Psoas muscle (tissue), 8 donors: ENCODE data around the gene CEMIP2. TPM values are rescaled to one million over a fixed set of nuclear protein-coding genes. Genes with fewer than 3 reads are reported as not detected.
A peak's percentile ranks its signal among the peaks of the same experiment; 100 is the strongest.

Source experiments
- ATAC-seq, 4 donors: fragments of 200-7000 bp; cut with Tn5 transposase; one replicate each; pipeline ENCODE4 v1.9.1; 2020; ENCODE audit warnings: moderate library complexity in 3 of 4, mild to moderate bottlenecking in 2 of 4
- DNase-seq, 2 donors: peaks; one replicate each; pipeline ENCODE4 v3.0.0-alpha.2; 2020
- H3K27ac ChIP-seq: fragments of 200-600 bp; one replicate; pipeline ENCODE4 v1.8.0; 2022
- H3K27me3 ChIP-seq, 3 donors: fragments of 200-600 bp in 1 of 3; one replicate each; pipeline versions ENCODE4 v1.6.1 to v1.8.0; 2013 to 2022; ENCODE audit warnings: low read length in 2 of 3, mild to moderate bottlenecking in 2 of 3, moderate library complexity in 1 of 3; ENCODE audit not compliant: insufficient read depth in 3 of 3
- H3K36me3 ChIP-seq, 2 donors: fragments of 200-600 bp in 1 of 2; one replicate each; pipeline versions ENCODE4 v1.6.1 to v1.8.0; 2013 to 2022; ENCODE audit warnings: low read depth in 1 of 2, mild to moderate bottlenecking in 1 of 2, moderate library complexity in 1 of 2; ENCODE audit not compliant: insufficient read depth in 1 of 2
- H3K4me1 ChIP-seq: fragments of 200-600 bp; one replicate; pipeline ENCODE4 v1.8.0; 2022
- H3K4me3 ChIP-seq: fragments of 200-600 bp; one replicate; pipeline ENCODE4 v1.8.0; 2022; ENCODE audit warnings: mild to moderate bottlenecking
- H3K9me3 ChIP-seq: fragments of 200-600 bp; one replicate; pipeline ENCODE4 v1.8.0; 2022
- WGBS, 3 donors: extraction: QIAGEN DNeasy Blood & Tissue Kit; methylation state at CpG; one replicate each; pipeline versions ENCODE4 v1.1.6 to v1.1.7; 2013; 5-methylcytosine and 5-hydroxymethylcytosine counted together
- intact Hi-C, 2 donors: fragments of 100-400 bp; cut with DNase I; formaldehyde crosslinking; loops; one replicate each; pipeline versions ENCODE4 v1.11.0 to v1.14.2; 2022
- polyA plus RNA-seq, 3 donors: library from polyadenylated mRNA; stranded (reverse); fragments of 200-250 nt; gene quantifications; one replicate each; pipeline ENCODE4 v1.2.3, GENCODE V29; 2013
- total RNA-seq, 4 donors: library from RNA; stranded (reverse); fragmentation: NEBNext Ultra II Directional in 2 of 4; extraction: Animal tissue kit (Norgen Biotek cat#: 25700) in 2 of 4; gene quantifications; one replicate each; pipeline versions ENCODE4 v1.2.1 to v1.2.4, GENCODE V29; 2021 to 2023
- TF ChIP-seq, protein P1 (sequence below): fragments of 200-600 bp; IDR thresholded peaks from one replicate; pipeline ENCODE4 v1.8.0; 2022; ENCODE audit warnings: antibody characterized with exemption
- donor health status: healthy with polysubstance abuse.
- donor health status: DM: no; HTN: no; CAD: no; lungs with moderate emphysema.
- donor health status: Bipolar disorder and iron deficiency.
- donor health status: healthy.
- donor health status: DM: yes; HTN: yes; CAD: no.
- donor health status: DM: no; HTN: no; CAD: no.
- donor health status: DM: no; HTN: no; CAD: no.
- donor health status: DM: yes; HTN: yes; CAD: no.

The CEMIP2 gene
- total and polyA plus RNA-seq, 7 donors = 5.9 to 20.3 (median 9.6) TPM

DNA sequence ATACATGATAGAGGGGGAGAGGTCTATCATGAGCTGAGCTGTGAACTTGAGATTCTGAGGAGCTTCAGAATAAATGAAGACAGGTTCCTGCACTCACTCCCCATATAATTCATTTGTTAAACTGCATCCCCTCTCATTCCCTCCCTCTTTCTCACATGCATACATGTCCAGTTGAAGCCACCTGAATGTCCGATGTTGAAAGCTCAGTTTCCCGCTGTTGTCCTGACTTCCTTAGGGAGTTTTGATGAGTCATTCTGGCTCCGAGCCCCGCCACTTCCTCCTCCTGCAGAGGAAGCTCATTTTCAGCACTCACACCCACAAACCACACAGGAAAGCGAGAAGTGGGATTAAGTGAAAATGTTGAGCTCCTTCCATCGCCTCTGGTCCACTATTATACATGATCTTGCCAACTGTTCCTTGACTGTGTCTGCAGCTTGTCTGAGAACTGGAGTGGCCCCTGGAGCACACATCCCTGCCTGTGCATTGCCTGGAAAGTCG is 121.2 kb downstream of the CEMIP2 start:
- Histone ChIP-seq H3K27ac (no peak overlapping the region), H3K4me3 (no peak overlapping the region), H3K27me3 (no peaks in the 10 kb centered on the region), H3K36me3 (no peaks in the 10 kb centered on the region), H3K9me3 (no peaks in the 10 kb centered on the region), H3K4me1 (peaks cover 7% of the 10 kb centered on the region)
- WGBS, 3 donors = 6 to 19% (median 8%) methylated on average over 7 of the region's 7 CpGs
- peak in 1 of 4 donors; percentile 28 for ATAC-seq
- DNase-seq = peak; percentile 62 to 72
- TF ChIP-seq, protein P1, sequence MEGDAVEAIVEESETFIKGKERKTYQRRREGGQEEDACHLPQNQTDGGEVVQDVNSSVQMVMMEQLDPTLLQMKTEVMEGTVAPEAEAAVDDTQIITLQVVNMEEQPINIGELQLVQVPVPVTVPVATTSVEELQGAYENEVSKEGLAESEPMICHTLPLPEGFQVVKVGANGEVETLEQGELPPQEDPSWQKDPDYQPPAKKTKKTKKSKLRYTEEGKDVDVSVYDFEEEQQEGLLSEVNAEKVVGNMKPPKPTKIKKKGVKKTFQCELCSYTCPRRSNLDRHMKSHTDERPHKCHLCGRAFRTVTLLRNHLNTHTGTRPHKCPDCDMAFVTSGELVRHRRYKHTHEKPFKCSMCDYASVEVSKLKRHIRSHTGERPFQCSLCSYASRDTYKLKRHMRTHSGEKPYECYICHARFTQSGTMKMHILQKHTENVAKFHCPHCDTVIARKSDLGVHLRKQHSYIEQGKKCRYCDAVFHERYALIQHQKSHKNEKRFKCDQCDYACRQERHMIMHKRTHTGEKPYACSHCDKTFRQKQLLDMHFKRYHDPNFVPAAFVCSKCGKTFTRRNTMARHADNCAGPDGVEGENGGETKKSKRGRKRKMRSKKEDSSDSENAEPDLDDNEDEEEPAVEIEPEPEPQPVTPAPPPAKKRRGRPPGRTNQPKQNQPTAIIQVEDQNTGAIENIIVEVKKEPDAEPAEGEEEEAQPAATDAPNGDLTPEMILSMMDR = no peak
- intact Hi-C loops = loop anchor here in 1 of 2 donors (2.0 kb wide), 1 partner anchor 256 kb away; no protein-coding TSS in a partner anchor

DNA sequence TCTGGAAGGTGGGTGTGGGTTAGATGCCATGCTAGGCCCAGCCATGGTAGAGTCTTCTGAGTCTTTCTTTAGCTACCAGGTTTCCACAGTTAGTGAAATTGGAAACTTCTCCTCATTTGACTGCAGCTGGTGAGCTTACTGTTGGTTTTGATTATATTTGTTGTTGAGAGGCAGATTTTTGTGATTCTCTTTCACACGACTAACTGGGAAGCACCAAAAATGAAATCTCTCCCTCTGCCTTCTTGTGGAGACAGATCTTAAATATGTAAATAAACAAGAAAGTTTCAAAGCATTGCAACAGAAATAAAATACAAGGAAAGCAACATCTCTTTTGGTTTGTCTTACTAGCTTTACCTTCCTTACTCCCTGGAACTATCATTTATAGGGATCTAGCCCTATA is 122.2 kb downstream of the CEMIP2 start:
- Histone ChIP-seq H3K9me3 (no peaks in the 10 kb centered on the region), H3K4me3 (no peak overlapping the region), H3K27ac (no peak overlapping the region), H3K27me3 (no peaks in the 10 kb centered on the region), H3K36me3 (no peaks in the 10 kb centered on the region), H3K4me1 (peaks cover 7% of the 10 kb centered on the region)
- DNase-seq (no peak), ATAC-seq (no peak)
- WGBS, 3 donors = 68 to 85% (median 74%) methylated on average over 1 of the region's 1 CpG
- TF ChIP-seq, protein P1 = no peak
- intact Hi-C loops = loop anchor here in 1 of 2 donors (2.0 kb wide), 1 partner anchor 255 kb away; no protein-coding TSS in a partner anchor

DNA sequence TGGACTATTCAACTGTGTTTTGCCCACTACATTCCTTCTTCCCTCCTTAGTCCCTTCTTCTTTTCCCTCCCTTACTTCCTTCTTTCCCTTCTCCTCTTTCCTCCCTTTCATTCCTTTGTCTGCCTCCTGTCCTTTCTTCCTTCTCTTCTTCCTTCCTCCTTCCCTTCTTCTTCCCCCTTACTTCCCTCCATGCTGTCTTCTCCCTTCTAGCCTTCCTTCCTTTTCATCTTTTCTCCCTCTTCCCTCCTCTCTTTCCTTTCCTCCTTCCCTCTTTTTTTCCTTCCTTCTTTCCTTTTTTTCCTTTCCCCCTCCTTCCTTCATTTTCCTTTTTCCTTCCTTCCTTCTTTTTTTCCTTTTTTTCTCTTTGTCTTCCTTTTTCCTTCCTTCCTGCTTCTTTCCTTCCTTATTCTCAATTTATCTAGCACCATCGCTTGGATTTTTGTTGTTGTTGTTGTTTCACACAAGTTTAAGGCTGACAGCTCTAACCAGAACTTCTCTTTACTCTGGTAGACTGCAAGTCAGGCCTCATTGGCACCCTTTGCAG is 123.4 kb downstream of the CEMIP2 start:
- 83 to 89% (median 89%) methylated on average over 1 of the region's 1 CpG for WGBS, 3 donors
- Histone ChIP-seq H3K36me3 (no peaks in the 10 kb centered on the region), H3K4me3 (no peak overlapping the region), H3K27ac (no peak overlapping the region), H3K4me1 (peaks cover 7% of the 10 kb centered on the region), H3K9me3 (no peaks in the 10 kb centered on the region), H3K27me3 (no peaks in the 10 kb centered on the region)
- ATAC-seq (no peak), DNase-seq (no peak)
- intact Hi-C loops = no loop called here
- TF ChIP-seq, protein P1 = no peak

DNA sequence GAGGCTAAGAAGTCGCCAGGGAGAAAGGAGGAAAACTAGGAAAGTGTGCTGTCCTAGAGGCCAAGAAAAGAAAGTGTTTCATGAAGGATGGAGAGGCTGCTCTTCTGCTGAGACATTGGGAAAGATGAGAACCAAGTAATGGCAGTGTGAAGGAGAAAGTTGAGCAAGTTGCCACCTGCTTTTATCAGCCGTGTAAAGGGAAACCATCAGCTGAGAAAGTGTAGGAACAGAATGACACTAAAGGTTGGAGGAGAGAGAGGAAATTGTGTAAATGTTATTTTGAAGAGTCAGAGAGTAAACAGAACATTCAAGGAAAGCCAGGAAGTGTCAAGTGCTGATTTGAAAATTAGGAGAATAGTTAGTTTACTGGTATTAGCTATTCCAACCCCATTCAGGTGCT is 125.0 kb downstream of the CEMIP2 start:
- WGBS, 3 donors = 52 to 64% (median 62%) methylated on average over 2 of the region's 2 CpGs
- Histone ChIP-seq H3K9me3 (no peaks in the 10 kb centered on the region), H3K27ac (no peak overlapping the region), H3K4me3 (no peak overlapping the region), H3K36me3 (no peaks in the 10 kb centered on the region), H3K4me1 (peaks cover 7% of the 10 kb centered on the region), H3K27me3 (no peaks in the 10 kb centered on the region)
- DNase-seq (no peak), ATAC-seq (no peak)
- TF ChIP-seq, protein P1 = no peak
- intact Hi-C loops = no loop called here

DNA sequence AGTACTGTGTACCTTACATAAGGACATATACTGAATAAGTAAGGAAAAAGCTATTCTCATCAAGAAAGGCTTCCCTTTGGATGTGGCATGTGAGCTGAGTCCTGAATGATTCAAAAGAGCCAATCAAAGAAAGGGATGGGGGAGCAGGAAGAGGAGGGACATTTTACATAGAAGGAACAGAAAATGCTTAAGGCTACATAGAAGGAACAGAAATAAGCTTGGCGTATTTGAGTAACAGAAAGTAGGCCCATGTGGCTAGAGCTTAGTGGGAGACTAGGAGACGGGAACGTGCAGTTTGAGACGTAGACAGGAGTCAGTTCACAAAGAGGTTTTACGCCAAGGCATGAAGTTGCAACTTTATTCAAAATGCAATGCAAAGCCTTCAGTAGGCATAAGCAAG is 126.3 kb downstream of the CEMIP2 start:
- WGBS, 3 donors = 84 to 92% (median 88%) methylated on average over 5 of the region's 5 CpGs
- Histone ChIP-seq H3K36me3 (no peaks in the 10 kb centered on the region), H3K4me1 (no peaks in the 10 kb centered on the region), H3K9me3 (no peaks in the 10 kb centered on the region), H3K27ac (no peak overlapping the region), H3K4me3 (no peak overlapping the region), H3K27me3 (no peaks in the 10 kb centered on the region)
- ATAC-seq (no peak), DNase-seq (no peak)
- intact Hi-C loops = no loop called here
- TF ChIP-seq, protein P1 = no peak
